KOPT-K1 (cell line): ENCODE data around the gene AFF4.
A peak's percentile ranks its signal among the peaks of the same experiment; 100 is the strongest.
"Not testable (repeated sequence)": the region's sequence is repeated elsewhere in the genome, so short reads cannot be mapped to it uniquely, and the experiment has no call there.

ENCODE experiments used
- H3K27ac ChIP-seq: fragments of 200-600 bp; sonication (generic); 2 replicates; pipeline ENCODE4 v1.5.1; 2016; ENCODE audit warnings: antibody characterized with exemption, mild to moderate bottlenecking, low read depth, low read length; ENCODE audit not compliant: poor library complexity, severe bottlenecking
- H3K36me3 ChIP-seq: fragments of 200-600 bp; sonication (generic); 2 replicates; pipeline ENCODE4 v1.5.1; 2017; ENCODE audit warnings: antibody characterized with exemption, mild to moderate bottlenecking, low read length, moderate library complexity; ENCODE audit not compliant: insufficient read depth
- H3K9me3 ChIP-seq: fragments of 200-600 bp; sonication (generic); 2 replicates; pipeline ENCODE4 v1.5.1; 2017; ENCODE audit warnings: antibody characterized with exemption, low read length, mild to moderate bottlenecking; ENCODE audit not compliant: insufficient read depth, poor library complexity, severe bottlenecking

AFF4 gene

GRCh38 chr5:132971483-132972435, 8.3 kb upstream of the AFF4 start:
- Histone ChIP-seq H3K36me3 (no peaks in the 10 kb centered on the region), H3K27ac (no peak overlapping the region), H3K9me3 (peaks cover 2% of the 10 kb centered on the region)

DNA sequence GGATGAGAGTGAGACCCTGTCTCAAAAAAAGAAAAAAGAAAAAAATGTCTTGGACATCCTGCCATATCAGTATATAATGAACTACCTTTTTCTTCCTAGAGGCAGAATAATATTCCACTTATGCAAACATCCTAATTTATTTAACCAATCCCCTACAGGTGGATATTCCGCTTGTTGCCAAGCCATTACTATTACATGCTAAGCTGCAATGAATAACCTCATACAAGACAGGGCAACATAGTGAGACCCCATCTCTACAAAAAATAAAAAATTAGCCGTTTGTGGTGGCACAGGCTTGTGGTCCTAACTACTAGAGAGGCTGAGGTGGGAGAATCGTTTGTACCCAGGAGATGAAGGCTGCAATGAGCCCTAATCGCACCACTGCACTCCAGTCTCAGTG, 1.7 kb upstream of the AFF4 start:
- Histone ChIP-seq H3K36me3 (peaks cover under 1% of the 10 kb centered on the region), H3K27ac (no peak overlapping the region), H3K9me3 (no peaks in the 10 kb centered on the region)

DNA sequence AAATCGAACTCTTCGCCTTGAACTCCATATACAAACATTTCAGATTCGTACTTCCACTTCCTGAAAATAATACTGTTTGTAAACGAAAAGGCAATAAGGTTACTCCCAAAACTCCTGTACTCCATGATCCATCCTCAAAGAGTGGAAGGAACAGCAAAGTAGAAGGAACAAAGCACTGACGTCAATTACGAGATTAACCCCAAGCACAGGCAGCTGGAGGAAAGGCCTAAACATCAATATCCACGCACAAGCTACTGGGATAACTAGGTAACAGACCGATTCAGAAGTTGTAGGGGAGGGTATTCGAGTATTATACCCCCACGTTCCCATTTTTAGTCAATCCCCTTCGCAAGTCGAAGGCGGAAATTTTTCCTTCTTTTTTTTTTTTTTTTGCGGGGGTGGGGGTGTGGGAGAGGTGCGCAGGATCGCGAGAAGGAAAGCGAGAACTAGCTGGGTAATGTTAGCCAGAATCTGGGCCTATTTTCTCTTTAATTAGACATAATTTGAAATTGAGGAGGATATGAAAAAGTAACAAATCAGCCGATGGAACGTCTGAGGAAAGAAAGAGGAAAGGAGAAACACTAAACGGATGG, 909 bp downstream of the AFF4 start:
- Histone ChIP-seq H3K36me3 (peaks cover 9% of the 10 kb centered on the region), H3K27ac (peak overlapping the region; percentile 65), H3K9me3 (no peaks in the 10 kb centered on the region)

DNA sequence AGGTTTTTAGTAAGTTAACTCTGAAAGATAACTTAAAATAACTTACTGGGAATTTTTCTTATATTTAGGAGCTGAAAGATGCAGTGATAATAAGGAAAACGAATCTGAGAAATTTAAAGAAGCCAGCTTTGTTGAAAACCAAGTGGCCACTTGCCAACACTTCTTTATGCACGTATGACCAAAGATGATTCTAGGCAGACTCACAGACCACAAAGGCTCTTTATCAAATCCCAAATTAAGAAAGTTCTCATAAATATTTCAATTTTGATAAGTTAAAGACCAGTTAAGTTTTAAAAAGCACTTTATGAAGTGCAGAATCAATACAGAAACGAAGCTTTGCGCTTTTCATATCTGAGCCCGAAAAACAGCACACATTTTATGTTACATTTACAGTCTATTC, 1.5 kb downstream of the AFF4 start:
- H3K9me3 ChIP-seq: no peaks in the 10 kb centered on the region
- peak overlapping the region; percentile 65 for H3K27ac ChIP-seq
- peaks cover 9% of the 10 kb centered on the region for H3K36me3 ChIP-seq

GRCh38 chr5:132961123-132961815, 2.2 kb downstream of the AFF4 start:
- not testable (repeated sequence) for H3K36me3 ChIP-seq, H3K27ac ChIP-seq, H3K9me3 ChIP-seq

DNA sequence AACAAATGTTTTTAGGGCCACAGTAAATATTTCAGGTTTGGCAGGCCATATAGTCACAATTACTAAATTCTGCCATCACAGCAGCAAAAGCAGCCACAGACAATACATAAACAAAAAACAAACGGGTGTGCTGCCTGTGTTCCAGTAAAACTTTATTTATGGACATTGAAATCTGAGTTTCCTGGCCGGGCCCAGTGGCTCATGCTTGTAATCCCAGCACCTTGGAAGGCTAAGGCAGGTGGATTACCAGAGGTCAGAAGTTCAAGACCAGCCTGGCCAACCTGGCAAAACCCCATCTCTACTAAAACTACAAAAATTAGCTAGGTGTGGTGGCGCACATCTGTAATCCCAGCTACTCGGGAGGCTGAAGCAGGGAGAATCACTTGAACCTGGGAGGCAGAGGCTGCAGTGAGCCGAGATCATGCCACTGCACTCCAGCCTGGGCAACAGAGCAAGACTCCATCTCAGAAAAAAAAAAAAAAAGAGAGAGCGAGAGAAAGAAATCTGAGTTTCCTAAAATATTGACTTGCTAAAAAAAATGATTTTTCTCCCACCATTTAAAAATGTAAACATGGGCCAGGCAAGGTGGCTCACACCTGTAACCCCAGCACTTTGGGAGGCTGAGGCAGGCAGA, 7.2 kb downstream of the AFF4 start:
- H3K36me3 ChIP-seq: peaks cover 30% of the 10 kb centered on the region
- not testable (repeated sequence) for H3K27ac ChIP-seq, H3K9me3 ChIP-seq

- H3K9me3 ChIP-seq: no peaks in the 10 kb centered on the region
- peaks cover 26% of the 10 kb centered on the region for H3K36me3 ChIP-seq
- H3K27ac ChIP-seq: no peak overlapping the region
Observed at GRCh38 chr5:132953710-132954109, 9.7 kb downstream of the AFF4 start.

DNA sequence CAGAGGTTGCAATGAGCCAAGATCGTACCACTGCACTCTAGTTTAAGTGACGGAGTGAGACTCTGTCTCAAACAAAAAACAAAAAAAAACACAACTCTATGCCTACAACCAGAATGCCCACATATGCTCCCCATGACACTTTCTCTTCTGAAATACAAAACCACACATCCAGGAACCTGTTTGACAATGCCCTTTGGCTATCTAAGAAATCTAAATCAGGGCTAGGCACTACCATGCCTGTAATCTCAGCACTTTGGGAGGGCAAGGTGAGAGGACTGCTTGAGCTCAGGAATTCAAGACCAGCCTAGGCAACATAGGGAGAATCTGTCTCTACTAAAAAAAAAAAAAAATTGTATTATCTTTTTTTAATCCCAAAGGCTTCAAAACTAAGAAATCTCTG, 10.6 kb downstream of the AFF4 start:
- Histone ChIP-seq H3K9me3 (no peaks in the 10 kb centered on the region), H3K27ac (no peak overlapping the region), H3K36me3 (peaks cover 26% of the 10 kb centered on the region)

DNA sequence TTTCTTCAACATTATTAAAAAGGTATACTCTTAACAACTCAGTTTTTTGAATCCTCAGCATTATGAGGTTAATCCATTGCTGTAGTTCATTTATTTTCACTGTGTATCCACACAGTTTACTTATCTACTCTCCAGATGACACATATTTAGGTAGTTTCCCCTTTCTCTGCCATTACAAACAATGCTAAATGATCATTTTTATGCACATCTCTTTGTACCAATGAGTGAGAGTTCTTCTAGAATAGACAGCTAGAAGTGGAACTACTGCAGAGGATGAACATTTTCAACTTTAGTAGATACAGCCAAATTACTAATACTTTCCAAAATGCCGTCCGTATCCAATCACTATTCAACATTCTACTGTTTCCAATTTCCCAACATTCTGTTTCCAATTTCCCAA, 11.5 kb downstream of the AFF4 start:
- H3K9me3 ChIP-seq: no peaks in the 10 kb centered on the region
- no peak overlapping the region for H3K27ac ChIP-seq
- peaks cover 26% of the 10 kb centered on the region for H3K36me3 ChIP-seq

- H3K27ac ChIP-seq: no peak overlapping the region
- peaks cover 13% of the 10 kb centered on the region; the same call in 1 of the 2 replicates for H3K36me3 ChIP-seq
- no peaks in the 10 kb centered on the region for H3K9me3 ChIP-seq
Observed at GRCh38 chr5:132949136-132949535, 14.3 kb downstream of the AFF4 start.

- Histone ChIP-seq H3K27ac (no peak overlapping the region), H3K9me3 (no peaks in the 10 kb centered on the region), H3K36me3 (peaks cover 13% of the 10 kb centered on the region)
Observed at GRCh38 chr5:132947671-132948070, 15.8 kb downstream of the AFF4 start.

DNA sequence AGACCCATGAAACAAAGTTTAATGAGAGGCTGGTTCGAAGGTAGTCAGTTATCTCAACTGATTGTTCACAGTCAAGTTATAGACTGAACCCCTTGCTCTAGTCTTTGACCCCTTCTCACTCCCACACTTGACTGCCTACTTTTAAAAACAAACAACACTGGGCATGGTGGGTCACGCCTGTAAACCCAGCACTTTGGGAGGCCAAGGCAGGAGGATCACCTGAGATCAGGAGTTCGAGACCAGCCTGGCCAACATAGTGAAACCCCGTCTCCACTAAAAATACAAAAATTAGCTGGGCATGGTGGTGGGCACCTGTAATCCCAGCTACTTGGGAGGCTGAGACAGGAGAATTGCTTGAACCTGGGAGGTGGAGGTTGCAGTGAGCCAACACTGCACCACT, 18.1 kb downstream of the AFF4 start:
- H3K9me3 ChIP-seq, H3K27ac ChIP-seq: not testable (repeated sequence)
- H3K36me3 ChIP-seq: peaks cover 12% of the 10 kb centered on the region; the same call in 1 of the 2 replicates

DNA sequence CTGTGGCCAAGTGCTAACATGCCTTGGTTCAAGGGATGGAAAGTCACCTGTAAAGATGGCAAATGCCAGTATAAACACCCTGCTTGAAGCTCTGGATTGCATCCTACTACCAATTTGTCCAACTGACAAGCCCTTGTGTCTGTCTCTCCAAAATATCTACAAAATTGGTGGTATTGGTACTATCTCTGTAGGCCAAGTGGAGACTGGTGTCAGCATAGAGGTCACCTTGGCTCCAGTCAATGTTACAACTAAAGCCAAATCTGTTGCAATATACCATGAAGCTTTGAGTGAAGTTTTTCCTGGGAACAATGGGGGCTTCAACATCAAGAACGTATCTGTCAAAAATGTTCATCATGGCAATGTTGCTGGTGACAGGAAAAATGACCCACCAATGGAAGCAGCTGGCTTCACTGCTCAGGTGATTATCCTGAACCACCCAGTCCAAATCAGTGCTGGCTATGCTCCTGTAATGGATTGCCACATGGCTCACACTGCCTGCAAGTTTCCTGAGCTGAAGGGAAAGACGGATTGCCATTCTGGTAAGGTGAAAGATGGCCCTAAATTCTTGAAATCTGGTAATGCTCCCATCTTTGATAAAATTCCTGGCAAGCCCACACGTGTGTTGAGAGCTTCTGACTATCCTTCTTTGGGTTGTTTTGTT, 19.9 kb downstream of the AFF4 start:
- Histone ChIP-seq H3K9me3 (no peaks in the 10 kb centered on the region), H3K27ac (no peak overlapping the region), H3K36me3 (peaks cover 7% of the 10 kb centered on the region; the same call in 1 of the 2 replicates)

- peaks cover 19% of the 10 kb centered on the region for H3K36me3 ChIP-seq
- H3K27ac ChIP-seq: no peak overlapping the region
- H3K9me3 ChIP-seq: no peaks in the 10 kb centered on the region
Observed at GRCh38 chr5:132941331-132941730, 22.1 kb downstream of the AFF4 start.
